Activated T-cell treated with anti-CD3 and anti-CD28 coated beads, Interleukin-2, amount 50 U/mL, for 48 hours (primary cell): Measurements from ENCODE around the gene USP32.

Experiments
- DNase-seq, 2 experiments: peaks; one replicate each; pipeline ENCODE4 v3.0.0-alpha.2; 2020

Gene USP32

GRCh38 chr17:60168654-60169053 lies 223.3 kb downstream of the USP32 start:
- DNase-seq, result peak in 1 of 2 experiments; percentile 11

GRCh38 chr17:60167065-60167741 lies 224.7 kb downstream of the USP32 start:
- no peak for DNase-seq

- DNase-seq, result peak; percentile 38 to 49
These were observed 226.0 kb downstream of the USP32 start for GRCh38 chr17:60165971-60166370.

GRCh38 chr17:60165223-60165622 lies 226.7 kb downstream of the USP32 start:
- no peak for DNase-seq

- no peak for DNase-seq
These were observed 227.2 kb downstream of the USP32 start for GRCh38 chr17:60164697-60165096.

GRCh38 chr17:60164164-60164563 lies 227.8 kb downstream of the USP32 start:
- no peak for DNase-seq

- no peak for DNase-seq
These were observed 228.7 kb downstream of the USP32 start for GRCh38 chr17:60163108-60163784.

GRCh38 chr17:60161598-60162330 lies 230.2 kb downstream of the USP32 start:
- no peak for DNase-seq

GRCh38 chr17:60160829-60161501 lies 231.0 kb downstream of the USP32 start:
- no peak for DNase-seq

- no peak for DNase-seq
These were observed 232.5 kb downstream of the USP32 start for GRCh38 chr17:60159479-60159866.

- no peak for DNase-seq
These were observed 233.0 kb downstream of the USP32 start for GRCh38 chr17:60158751-60159478.

- no peak for DNase-seq
These were observed 234.4 kb downstream of the USP32 start for GRCh38 chr17:60157487-60158040.

- DNase-seq, result no peak
These were observed 235.2 kb downstream of the USP32 start for GRCh38 chr17:60156746-60157145.

- DNase-seq, result no peak
These were observed 236.1 kb downstream of the USP32 start for GRCh38 chr17:60155815-60156214.

GRCh38 chr17:60155427-60155814 lies 236.5 kb downstream of the USP32 start:
- DNase-seq, result no peak

- no peak for DNase-seq
These were observed 237.1 kb downstream of the USP32 start for GRCh38 chr17:60154616-60155426.

GRCh38 chr17:60153606-60154390 lies 238.1 kb downstream of the USP32 start:
- DNase-seq, result no peak

- peak in 1 of 2 experiments; percentile 36 for DNase-seq
These were observed 240.6 kb downstream of the USP32 start for GRCh38 chr17:60151355-60151754.

- DNase-seq, result no peak
These were observed 242.0 kb downstream of the USP32 start, which contains the start of gene CA4 for GRCh38 chr17:60149691-60150582. Gene CA4, plus strand, starts transcription at chr17:60149973. Its CDS starts 62 bp downstream, at chr17:60150035.
